Measurements from ENCODE around the gene PHF20.
"Not testable (repeated sequence)": the region's sequence is repeated elsewhere in the genome, so short reads cannot be mapped to it uniquely, and the experiment has no call there.

Gene PHF20

DNA sequence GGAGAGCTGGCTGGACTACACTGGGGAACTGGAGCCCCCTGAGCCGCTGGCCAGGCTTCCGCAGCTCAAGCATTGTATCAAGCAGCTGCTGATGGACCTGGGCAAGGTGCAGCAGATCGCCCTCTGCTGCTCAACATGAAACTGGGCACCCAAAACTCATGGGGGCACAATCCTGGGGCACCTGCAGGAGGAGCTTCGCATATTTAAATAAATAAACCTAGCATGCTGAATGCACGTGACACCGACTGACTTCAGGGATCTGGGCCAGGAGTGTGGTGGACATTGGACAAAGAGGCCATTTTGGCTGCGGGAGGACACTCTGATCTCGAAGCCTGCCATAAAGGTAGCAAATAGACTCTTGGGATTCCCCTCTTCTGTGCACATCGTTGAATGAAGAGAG lies 175.7 kb downstream of the PHF20 start:
- Histone ChIP-seq H3K4me3 (ENCODE audit: low read length) (no peak overlapping the region), H3K27me3 (ENCODE audit: control insufficient read depth, insufficient read depth, low read length) (no peaks in the 10 kb centered on the region), H3K36me3 (ENCODE audit: control insufficient read depth, insufficient read depth, low read length) (peaks cover 16% of the 10 kb centered on the region), H3K9ac (ENCODE audit: low read length) (no peak overlapping the region), H3K27ac (ENCODE audit: low read depth, low read length) (no peak overlapping the region), H3K4me1 (ENCODE audit: control insufficient read depth, insufficient read depth, low read length) (peaks cover 1% of the 10 kb centered on the region)

DNA sequence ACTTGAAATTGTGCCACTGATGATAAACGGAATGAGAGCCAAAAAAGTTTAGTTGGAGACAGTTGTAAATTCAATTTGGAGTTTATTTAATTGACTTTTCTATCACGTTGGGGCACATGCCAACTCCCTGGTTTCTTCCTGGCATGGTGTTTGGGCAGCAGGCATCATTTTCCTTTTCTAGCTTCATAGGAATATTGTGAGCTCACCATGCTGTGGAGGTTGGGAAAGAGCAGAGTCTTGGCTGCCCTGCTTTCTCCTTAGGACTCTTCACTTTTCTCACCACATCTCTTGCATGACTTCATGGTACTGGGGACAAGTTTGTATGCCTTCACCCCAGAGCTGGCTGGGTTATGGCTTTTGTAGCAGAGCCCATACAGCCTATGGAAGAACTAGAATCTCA lies 176.1 kb downstream of the PHF20 start:
- Histone ChIP-seq H3K27ac (ENCODE audit: low read depth, low read length) (no peak overlapping the region), H3K4me1 (ENCODE audit: control insufficient read depth, insufficient read depth, low read length) (peaks cover 5% of the 10 kb centered on the region), H3K36me3 (ENCODE audit: control insufficient read depth, insufficient read depth, low read length) (peaks cover 15% of the 10 kb centered on the region), H3K27me3 (ENCODE audit: control insufficient read depth, insufficient read depth, low read length) (no peaks in the 10 kb centered on the region), H3K4me3 (ENCODE audit: low read length) (no peak overlapping the region), H3K9ac (ENCODE audit: low read length) (no peak overlapping the region)

DNA sequence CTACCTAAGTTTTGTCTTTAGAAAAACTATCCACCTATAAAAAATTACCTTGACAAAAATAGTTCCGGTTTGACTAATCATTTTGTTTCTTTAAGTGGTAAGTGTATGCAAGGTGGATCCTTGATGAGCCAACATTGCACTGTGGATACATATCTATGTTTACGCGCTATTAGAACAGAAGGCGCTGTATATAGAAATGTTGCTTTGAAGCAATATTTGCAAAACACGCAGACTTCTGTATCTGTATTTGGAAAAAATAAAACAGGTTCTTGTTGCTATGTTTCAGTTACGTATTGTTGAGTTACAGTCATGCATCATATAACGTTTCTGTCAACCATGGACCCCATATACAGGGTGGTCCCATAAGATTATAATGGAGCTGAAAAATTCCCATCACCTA lies 178.3 kb downstream of the PHF20 start:
- H3K4me3 ChIP-seq (ENCODE audit: low read length): no peak overlapping the region
- H3K4me1 ChIP-seq (ENCODE audit: control insufficient read depth, insufficient read depth, low read length): peaks cover 11% of the 10 kb centered on the region
- H3K36me3 ChIP-seq (ENCODE audit: control insufficient read depth, insufficient read depth, low read length): peaks cover 10% of the 10 kb centered on the region
- H3K9ac ChIP-seq (ENCODE audit: low read length): no peak overlapping the region
- H3K27ac ChIP-seq (ENCODE audit: low read depth, low read length): no peak overlapping the region
- H3K27me3 ChIP-seq (ENCODE audit: control insufficient read depth, insufficient read depth, low read length): no peaks in the 10 kb centered on the region

DNA sequence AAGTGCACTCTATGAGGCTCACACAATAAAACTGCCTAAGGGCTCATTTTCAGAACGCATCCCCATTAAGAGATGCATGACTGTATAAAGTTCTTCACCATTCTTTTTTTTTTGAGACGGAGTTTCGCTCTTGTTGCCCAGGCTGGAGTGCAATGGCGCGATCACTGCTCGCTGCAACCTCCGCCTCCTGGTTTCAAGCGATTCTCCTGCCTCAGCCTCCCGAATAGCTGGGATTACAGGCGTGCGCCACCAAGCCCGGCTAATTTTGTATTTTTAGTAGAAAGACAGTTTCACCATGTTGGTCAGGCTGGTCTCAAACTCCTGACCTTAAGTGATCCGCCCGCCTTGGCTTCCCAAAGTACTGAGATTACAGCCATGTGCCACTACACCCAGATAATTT lies 180.3 kb downstream of the PHF20 start:
- not testable (repeated sequence) for H3K36me3 ChIP-seq (ENCODE audit: control insufficient read depth, insufficient read depth, low read length); H3K27me3 ChIP-seq (ENCODE audit: control insufficient read depth, insufficient read depth, low read length); H3K27ac ChIP-seq (ENCODE audit: low read depth, low read length); H3K4me3 ChIP-seq (ENCODE audit: low read length); H3K9ac ChIP-seq (ENCODE audit: low read length)
- H3K4me1 ChIP-seq (ENCODE audit: control insufficient read depth, insufficient read depth, low read length): peaks cover 14% of the 10 kb centered on the region

DNA sequence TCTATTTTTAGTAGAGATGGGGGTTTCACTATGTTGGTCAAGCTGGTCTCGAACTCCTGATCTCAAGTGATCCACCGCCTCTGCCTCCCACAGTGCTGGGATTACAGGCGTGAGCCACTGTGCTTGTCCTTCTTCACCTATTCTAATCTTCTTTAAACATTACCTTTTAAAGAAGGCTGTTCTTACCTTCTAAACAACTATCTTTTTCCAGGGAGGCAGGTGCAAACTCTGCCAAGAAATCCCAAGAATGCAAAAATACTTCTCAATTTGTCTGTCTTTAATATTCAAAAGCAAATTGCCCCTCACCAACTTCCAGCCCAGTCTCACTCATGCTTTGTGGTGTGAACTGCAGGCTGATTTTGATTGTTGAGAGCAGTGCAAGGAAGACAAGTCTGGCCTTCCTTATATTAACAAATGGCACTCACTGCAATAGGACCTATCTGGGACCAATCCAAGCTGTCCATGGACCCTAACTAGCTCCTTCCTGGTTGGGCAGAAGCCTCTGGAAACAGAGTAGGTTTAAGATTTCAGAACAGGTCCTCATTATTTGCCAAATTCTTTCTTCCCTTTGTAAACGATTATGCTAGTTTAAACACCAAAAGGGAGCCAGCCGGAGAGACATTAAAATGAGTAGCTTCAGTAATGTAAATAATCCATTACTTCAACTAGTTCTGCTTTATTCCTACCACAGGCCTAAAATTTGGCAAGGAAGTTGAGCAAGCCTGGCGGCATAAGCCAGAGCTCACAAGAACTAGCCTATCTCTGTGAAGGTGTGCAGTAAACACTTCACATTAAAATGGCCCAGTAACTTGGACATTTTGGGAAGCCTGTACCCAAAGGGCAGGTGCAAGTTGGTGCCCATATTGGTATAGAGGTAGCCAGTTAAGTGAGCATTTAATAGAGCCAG lies 180.9 kb downstream of the PHF20 start:
- Histone ChIP-seq H3K27ac (ENCODE audit: low read depth, low read length) (peak overlapping the region; percentile 99), H3K4me3 (ENCODE audit: low read length) (peak overlapping the region; percentile 99), H3K9ac (ENCODE audit: low read length) (peak overlapping the region; percentile 99), H3K36me3 (ENCODE audit: control insufficient read depth, insufficient read depth, low read length) (peaks cover 4% of the 10 kb centered on the region), H3K27me3 (ENCODE audit: control insufficient read depth, insufficient read depth, low read length) (no peaks in the 10 kb centered on the region), H3K4me1 (ENCODE audit: control insufficient read depth, insufficient read depth, low read length) (peaks cover 14% of the 10 kb centered on the region)

DNA sequence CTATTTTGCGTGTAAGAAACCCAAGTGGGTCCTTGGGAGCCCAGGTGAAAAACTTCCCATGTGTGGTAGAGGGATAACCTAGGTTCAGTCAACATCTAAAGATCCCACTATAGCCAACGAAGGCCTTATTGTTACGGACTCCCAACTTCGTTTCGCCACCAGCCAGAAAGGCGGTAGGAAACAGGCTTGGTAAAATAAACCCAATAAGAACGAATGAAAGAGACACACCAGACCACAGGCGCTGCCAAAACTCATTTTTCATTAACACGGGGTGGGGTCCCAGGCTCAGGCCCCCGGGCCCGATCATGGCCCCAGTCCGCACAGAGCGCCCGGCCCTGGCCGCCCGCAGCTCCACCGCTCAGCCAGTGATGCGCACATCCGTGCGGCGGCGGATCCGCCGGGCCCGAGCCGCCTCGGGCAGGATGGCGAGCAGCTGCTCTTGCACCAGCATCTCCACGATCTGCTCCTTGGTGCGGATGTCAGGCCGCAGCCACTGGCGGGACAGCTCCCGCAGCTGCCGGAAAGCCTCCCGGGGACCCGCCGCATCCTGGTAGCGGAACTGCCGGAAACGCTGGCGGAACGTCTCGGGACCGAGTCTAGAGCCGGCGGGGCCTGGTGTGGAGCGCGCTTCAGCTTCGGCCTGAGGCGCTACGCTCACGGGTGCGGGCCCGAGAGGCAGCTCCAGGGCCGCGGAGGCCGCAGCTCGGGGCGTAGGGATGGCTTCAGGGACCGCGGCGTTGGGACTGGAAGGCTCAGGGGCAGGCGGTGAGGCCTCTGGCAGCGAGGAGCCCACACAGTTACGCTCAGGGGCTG lies 181.8 kb downstream of the PHF20 start:
- Histone ChIP-seq H3K27me3 (ENCODE audit: control insufficient read depth, insufficient read depth, low read length) (no peaks in the 10 kb centered on the region), H3K36me3 (ENCODE audit: control insufficient read depth, insufficient read depth, low read length) (no peaks in the 10 kb centered on the region), H3K4me1 (ENCODE audit: control insufficient read depth, insufficient read depth, low read length) (peaks cover 14% of the 10 kb centered on the region), H3K27ac (ENCODE audit: low read depth, low read length) (peak overlapping the region; percentile 99), H3K9ac (ENCODE audit: low read length) (peak overlapping the region; percentile 99), H3K4me3 (ENCODE audit: low read length) (peak overlapping the region; percentile 99)

DNA sequence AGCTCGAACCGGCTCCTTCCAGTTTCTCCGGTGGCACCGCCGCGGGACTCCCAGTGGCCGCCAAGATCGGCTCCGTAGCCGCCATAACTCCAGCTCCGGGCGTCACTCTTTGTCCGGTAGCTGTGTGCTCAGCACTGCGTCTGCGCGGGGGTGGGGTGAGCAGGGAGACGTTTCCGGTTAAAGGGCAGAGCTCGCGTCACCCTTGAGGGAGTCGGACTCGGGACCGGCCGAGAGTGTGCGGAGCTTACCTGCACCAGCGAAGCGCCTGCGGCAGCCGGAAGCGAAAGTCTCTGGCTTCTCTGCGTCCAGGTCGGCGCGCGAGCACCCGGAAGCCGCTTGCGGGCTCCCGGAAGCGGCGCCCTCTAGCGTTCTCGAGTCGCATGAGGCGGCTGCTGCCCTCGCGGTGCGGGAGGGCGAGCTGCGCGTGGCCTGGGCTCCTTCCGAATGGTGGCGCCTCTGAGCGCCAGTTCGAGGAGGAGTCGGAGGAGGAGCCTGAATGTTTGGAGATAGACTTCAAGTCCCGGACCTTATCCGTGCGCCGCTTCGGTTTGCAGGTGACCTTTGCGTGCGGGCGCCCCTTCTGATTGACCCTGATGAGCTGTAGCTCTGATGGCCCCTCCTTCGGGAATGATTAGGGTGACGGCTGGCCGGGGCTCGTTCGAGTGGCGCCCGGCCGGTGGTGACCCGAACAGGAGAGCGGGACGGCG lies 182.5 kb downstream of the PHF20 start, which contains the start of gene SCAND1:
Gene SCAND1, minus strand, starts transcription at position 303 of the 707 bp plus-strand sequence. Its CDS starts 218 bp downstream, at position 85.
- Histone ChIP-seq H3K27ac (ENCODE audit: low read depth, low read length) (peak within 1 kb of the TSS; percentile 99), H3K4me3 (ENCODE audit: low read length) (peak within 1 kb of the TSS; percentile 99), H3K27me3 (ENCODE audit: control insufficient read depth, insufficient read depth, low read length) (no peaks in the 10 kb centered on the region), H3K4me1 (ENCODE audit: control insufficient read depth, insufficient read depth, low read length) (peaks cover 14% of the 10 kb centered on the region), H3K36me3 (ENCODE audit: control insufficient read depth, insufficient read depth, low read length) (no peaks in the 10 kb centered on the region), H3K9ac (ENCODE audit: low read length) (peak within 1 kb of the TSS; percentile 99)

DNA sequence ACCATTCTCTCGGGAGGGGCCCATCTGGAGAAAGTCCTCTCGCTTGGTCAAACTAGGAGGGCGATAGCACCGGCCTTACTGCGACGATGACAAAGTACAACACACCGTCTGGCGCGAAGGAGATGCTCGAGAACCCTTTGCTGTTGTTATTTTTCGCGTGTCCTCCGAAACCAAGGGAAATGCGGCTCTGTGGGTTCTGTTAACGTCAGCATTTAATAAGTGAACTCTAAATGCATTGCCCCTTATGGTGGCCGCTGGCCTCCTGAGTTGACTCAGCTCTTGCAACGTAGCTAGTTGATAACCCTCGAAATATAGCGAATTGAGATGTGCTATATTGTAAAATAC lies 183.1 kb downstream of the PHF20 start:
- Histone ChIP-seq H3K4me1 (ENCODE audit: control insufficient read depth, insufficient read depth, low read length) (peaks cover 14% of the 10 kb centered on the region), H3K4me3 (ENCODE audit: low read length) (peak overlapping the region; percentile 99), H3K36me3 (ENCODE audit: control insufficient read depth, insufficient read depth, low read length) (no peaks in the 10 kb centered on the region), H3K27ac (ENCODE audit: low read depth, low read length) (peak overlapping the region; percentile 99), H3K9ac (ENCODE audit: low read length) (peak overlapping the region; percentile 87), H3K27me3 (ENCODE audit: control insufficient read depth, insufficient read depth, low read length) (no peaks in the 10 kb centered on the region)

DNA sequence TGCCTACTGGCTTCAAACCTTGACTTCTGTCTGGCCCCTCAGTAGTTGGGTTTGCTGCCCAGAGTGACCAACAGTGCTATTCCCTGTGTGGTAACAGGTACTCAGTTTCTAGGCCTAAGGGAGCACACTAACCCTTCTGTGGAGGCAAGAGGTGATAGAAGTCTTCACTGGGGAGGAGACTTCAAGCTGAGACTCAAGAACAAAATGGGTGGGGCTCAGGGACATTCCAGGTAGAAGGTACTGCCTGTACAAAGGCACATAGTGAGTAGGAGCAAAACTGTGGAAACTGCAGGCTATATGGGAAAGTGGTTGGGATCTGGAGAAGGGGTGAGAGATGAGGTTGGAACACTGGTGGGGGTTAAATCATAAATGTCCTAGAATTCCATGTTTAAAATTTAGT lies 184.8 kb downstream of the PHF20 start:
- Histone ChIP-seq H3K4me1 (ENCODE audit: control insufficient read depth, insufficient read depth, low read length) (peaks cover 14% of the 10 kb centered on the region), H3K4me3 (ENCODE audit: low read length) (no peak overlapping the region), H3K36me3 (ENCODE audit: control insufficient read depth, insufficient read depth, low read length) (no peaks in the 10 kb centered on the region), H3K27me3 (ENCODE audit: control insufficient read depth, insufficient read depth, low read length) (no peaks in the 10 kb centered on the region), H3K27ac (ENCODE audit: low read depth, low read length) (no peak overlapping the region), H3K9ac (ENCODE audit: low read length) (no peak overlapping the region)

DNA sequence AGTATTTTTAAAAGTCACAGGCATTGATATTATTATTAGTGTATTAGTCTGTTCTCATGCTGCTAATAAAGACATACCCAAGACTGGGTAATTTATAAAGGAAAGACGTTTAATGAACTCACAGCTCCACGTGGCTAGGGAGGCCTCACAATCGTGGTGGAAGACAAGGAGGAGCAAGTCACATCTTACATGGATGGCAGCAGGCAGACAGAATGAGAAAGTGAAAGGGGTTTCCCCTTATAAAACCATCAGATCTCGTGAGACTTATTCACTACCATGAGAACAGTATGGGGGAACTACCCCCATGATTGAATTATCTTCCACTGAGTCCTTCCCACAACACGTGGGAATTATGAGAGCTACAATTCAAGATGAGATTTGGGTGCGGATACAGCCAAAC lies 187.5 kb downstream of the PHF20 start:
- H3K36me3 ChIP-seq (ENCODE audit: control insufficient read depth, insufficient read depth, low read length); H3K4me1 ChIP-seq (ENCODE audit: control insufficient read depth, insufficient read depth, low read length); H3K27me3 ChIP-seq (ENCODE audit: control insufficient read depth, insufficient read depth, low read length); H3K27ac ChIP-seq (ENCODE audit: low read depth, low read length); H3K9ac ChIP-seq (ENCODE audit: low read length); H3K4me3 ChIP-seq (ENCODE audit: low read length): not testable (repeated sequence)

DNA sequence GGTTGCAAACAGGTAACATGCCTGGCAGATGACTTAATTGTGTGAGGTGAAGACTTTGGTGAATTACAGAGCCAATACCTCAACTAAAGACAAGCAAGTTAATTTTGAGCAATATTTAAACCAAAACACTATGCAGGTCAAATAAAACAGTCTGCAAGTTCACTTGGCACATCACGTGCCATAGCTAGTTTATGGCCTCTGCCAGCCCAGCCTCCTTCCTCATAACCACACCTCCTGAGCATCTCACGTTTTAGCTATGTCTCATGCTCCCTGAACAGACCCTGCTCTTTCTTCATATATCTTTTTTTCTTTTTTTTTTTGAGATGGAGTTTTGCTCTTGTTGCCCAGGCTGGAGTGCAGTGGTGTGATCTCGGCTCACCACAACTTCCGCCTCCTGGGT lies 192.1 kb downstream of the PHF20 start:
- no peak overlapping the region for H3K27ac ChIP-seq (ENCODE audit: low read depth, low read length)
- H3K4me3 ChIP-seq (ENCODE audit: low read length): no peak overlapping the region
- H3K27me3 ChIP-seq (ENCODE audit: control insufficient read depth, insufficient read depth, low read length): no peaks in the 10 kb centered on the region
- H3K9ac ChIP-seq (ENCODE audit: low read length): no peak overlapping the region
- no peaks in the 10 kb centered on the region for H3K4me1 ChIP-seq (ENCODE audit: control insufficient read depth, insufficient read depth, low read length)
- H3K36me3 ChIP-seq (ENCODE audit: control insufficient read depth, insufficient read depth, low read length): no peaks in the 10 kb centered on the region

DNA sequence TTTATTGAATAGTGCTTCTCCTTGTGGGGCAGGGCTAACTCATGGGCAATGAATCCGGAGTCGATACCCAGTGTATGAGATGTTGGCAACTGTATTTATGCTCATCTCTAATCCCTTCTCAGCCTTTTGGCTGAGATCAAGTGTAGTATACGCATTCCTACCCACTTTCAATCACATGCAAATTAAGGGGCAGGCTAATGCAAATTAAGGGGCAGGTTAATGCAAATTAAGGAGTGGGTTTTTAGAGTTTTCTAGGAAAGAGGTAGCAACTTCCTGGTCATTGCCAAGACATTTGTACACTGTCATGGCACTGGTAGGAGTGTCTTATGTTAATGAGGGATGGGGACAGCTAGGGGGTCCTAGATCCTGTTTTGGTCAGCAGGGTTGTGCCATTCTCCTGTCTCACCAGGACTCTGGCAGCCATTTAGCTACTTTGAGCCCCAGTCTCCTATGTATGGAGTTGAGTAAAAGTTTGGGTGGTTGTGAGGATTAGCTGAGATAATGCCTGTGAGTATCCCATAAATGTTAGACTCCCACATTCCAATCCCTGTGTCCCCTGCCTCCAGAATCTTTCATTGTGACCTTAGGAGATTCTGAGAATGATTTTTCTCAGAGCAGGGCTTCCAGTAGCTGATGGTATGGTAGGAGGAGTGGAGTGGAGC lies 196.3 kb downstream of the PHF20 start, which contains the start of gene CNBD2:
Gene CNBD2, plus strand, starts transcription at position 612 of the 662 bp plus-strand sequence. CDS start 173 bp downstream, outside the sequence.
- no peaks in the 10 kb centered on the region for H3K27me3 ChIP-seq (ENCODE audit: control insufficient read depth, insufficient read depth, low read length)
- no peaks in the 10 kb centered on the region for H3K36me3 ChIP-seq (ENCODE audit: control insufficient read depth, insufficient read depth, low read length)
- H3K4me1 ChIP-seq (ENCODE audit: control insufficient read depth, insufficient read depth, low read length): no peaks in the 10 kb centered on the region
- no peak within 1 kb of the TSS for H3K27ac ChIP-seq (ENCODE audit: low read depth, low read length)
- H3K9ac ChIP-seq (ENCODE audit: low read length): no peak within 1 kb of the TSS
- no peak within 1 kb of the TSS for H3K4me3 ChIP-seq (ENCODE audit: low read length)

Measured in rectal smooth muscle tissue (tissue), 1 donor.